ENCODE results near the gene LYRM4. TPM values are rescaled to one million over a fixed set of nuclear protein-coding genes. Genes with fewer than 3 reads are reported as not detected.

Gene LYRM4
- total and polyA plus RNA-seq, 9 of the 15 experiments (the other 6 are each of a cell fraction or from before 2014, with no cell fraction given), result 24.2 to 69.4 (median 41.8) TPM

DNA sequence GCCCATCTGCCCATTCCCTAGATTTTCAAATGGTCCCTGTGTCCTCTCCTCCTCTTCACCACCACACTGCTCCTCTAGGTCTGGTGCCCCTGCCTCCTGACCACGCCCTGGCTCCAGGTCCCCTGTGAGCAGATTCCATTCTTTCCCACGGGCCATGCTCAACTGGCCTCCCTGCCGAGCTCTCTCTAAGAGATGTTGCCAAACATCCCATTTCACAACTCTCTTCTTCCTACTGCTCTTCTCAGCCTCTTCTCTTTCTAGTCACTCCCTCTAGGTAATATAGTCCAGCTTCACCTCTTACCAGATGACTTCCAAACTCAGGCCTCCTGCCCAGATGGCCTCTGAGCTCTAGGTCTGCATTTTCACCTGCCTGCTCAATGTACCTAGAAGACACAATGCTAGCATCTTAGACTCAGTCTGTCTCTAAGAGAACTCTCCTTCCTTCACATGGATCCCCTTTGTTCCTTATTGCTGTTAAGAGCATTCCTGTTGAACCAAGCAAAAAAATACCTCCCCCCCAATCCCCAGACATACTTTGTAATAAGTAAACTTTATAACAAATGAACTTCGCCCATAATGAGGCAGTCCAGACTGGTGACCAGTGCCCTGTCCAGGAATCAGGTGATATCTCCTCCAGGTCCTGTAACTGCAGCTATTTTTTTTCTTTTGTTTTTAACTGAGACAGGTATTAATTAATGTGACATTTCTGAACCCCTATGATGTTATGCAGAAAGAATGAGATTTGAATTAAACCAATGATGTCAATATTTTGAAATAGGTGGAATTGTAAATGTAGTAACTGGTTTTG, 79.0 kb downstream of the LYRM4 start:
- no TSS peak for BruUV-seq (replicated peaks)
- FAIRE-seq (no peak), DNase-seq (ENCODE audit: extremely low read depth in 1 of 4, low spot score in 3 of 4) (no peak), ATAC-seq (no peak)
- Histone ChIP-seq H3K4me3 (no peak overlapping the region), H3K9me1 (ENCODE audit: control insufficient read depth, insufficient read depth, low read length) (no peaks in the 10 kb centered on the region), H3K27me3 (ENCODE audit: control insufficient read depth in 2 of 2, insufficient read depth in 2 of 2, low read length in 2 of 2) (no peaks in the 10 kb centered on the region), H3K9me3 (replicated peaks; ENCODE audit: control insufficient read depth, insufficient read depth, low read depth, low read length) (no peaks in the 10 kb centered on the region), H4K20me1 (replicated peaks; ENCODE audit: control insufficient read depth, insufficient read depth, low read length) (peaks cover 10% of the 10 kb centered on the region), H3K4me1 (replicated peaks in 1 of 2; ENCODE audit: control insufficient read depth in 2 of 2, insufficient read depth in 2 of 2, low read length in 2 of 2) (peaks cover 0 to 5% of the 10 kb centered on the region in 2 experiments; a peak in 2 of 5 replicates), H3K79me2 (ENCODE audit: control insufficient read depth, insufficient read depth, low read length) (no peaks in the 10 kb centered on the region), H3K4me2 (ENCODE audit: insufficient read depth, low read length) (no peak overlapping the region), H3K36me3 (ENCODE audit: control insufficient read depth, insufficient read depth, low read length) (no peaks in the 10 kb centered on the region; the same call in 2 of the 3 replicates), H2AFZ (ENCODE audit: low read depth, low read length) (no peak overlapping the region), H3K9ac (ENCODE audit: insufficient read depth in 1 of 2, low read depth in 2 of 2, low read length in 2 of 2) (no peak overlapping the region), H3K27ac (ENCODE audit: extremely low read depth, low read depth, low read length) (no peak overlapping the region)
- in situ Hi-C loops (cut with MboI) (no loop called here), intact Hi-C loops (cut with micrococcal nuclease) (no loop called here)
- ChIA-PET POLR2A (interaction anchor here (0.8 kb wide), 1 partner anchor 49 kb away, joined by 3 read pairs; no protein-coding TSS in a partner anchor), CTCF (ENCODE audit: low intra/inter-chr PET ratio) (no interaction called here)
- 65% methylated on average over 4 of the region's 4 CpGs for WGBS (ENCODE audit: insufficient coverage, low coverage, missing lambda C conversion rate)
- TF ChIP-seq NCOR1 (IDR thresholded peaks at IDR 0.05), result no peak
- TF ChIP-seq, protein P1, sequence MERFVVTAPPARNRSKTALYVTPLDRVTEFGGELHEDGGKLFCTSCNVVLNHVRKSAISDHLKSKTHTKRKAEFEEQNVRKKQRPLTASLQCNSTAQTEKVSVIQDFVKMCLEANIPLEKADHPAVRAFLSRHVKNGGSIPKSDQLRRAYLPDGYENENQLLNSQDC (CRISPR knock-in tag; IDR thresholded peaks at IDR 0.05), result no peak
- TF ChIP-seq DDX20 (tag; IDR thresholded peaks at IDR 0.05; ENCODE audit: low read depth), result no peak

DNA sequence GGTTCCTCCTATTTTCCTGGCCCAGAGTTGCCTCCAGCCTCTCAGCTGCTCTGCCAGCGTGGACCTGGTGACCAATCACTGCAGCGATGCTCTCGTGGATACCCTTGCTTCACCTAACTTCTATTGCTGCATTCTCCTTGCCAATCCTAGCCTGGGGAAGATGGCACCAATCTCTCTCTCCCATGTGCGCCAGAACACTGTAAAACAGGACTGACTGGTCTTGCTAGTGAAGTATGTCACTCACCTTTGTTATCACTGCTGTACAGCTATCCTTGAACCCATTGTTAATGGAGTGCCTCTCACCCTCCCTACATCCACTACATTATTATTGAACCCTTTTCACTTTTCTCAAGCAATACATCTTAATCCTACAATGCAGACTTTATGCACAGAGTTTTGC, 80.1 kb downstream of the LYRM4 start:
- in situ Hi-C loops (cut with MboI) (no loop called here), intact Hi-C loops (cut with micrococcal nuclease) (no loop called here)
- ChIA-PET CTCF (ENCODE audit: low intra/inter-chr PET ratio) (no interaction called here), POLR2A (interaction anchor here (0.6 to 1.5 kb wide), 3 partner anchors 11 to 55 kb away, joined by 3 to 4 read pairs (median 3); no protein-coding TSS in a partner anchor)
- no peak overlapping the region for H3K27ac ChIP-seq (ENCODE audit: extremely low read depth, low read depth, low read length)
- no peaks in the 10 kb centered on the region for H3K9me1 ChIP-seq (ENCODE audit: control insufficient read depth, insufficient read depth, low read length)
- 88% methylated on average over 4 of the region's 4 CpGs for WGBS (ENCODE audit: insufficient coverage, low coverage, missing lambda C conversion rate)
- FAIRE-seq, result no peak
- no peaks in the 10 kb centered on the region for H3K9me3 ChIP-seq (replicated peaks; ENCODE audit: control insufficient read depth, insufficient read depth, low read depth, low read length)
- H3K4me1 ChIP-seq (replicated peaks in 1 of 2; ENCODE audit: control insufficient read depth in 2 of 2, insufficient read depth in 2 of 2, low read length in 2 of 2), result peaks cover 0 to 5% of the 10 kb centered on the region in 2 experiments; a peak in 2 of 5 replicates
- no peak for DNase-seq (ENCODE audit: extremely low read depth in 1 of 4, low spot score in 3 of 4)
- no peak overlapping the region for H3K4me2 ChIP-seq (ENCODE audit: insufficient read depth, low read length)
- H3K27me3 ChIP-seq (ENCODE audit: control insufficient read depth in 2 of 2, insufficient read depth in 2 of 2, low read length in 2 of 2), result no peaks in the 10 kb centered on the region
- BruUV-seq (replicated peaks), result no TSS peak
- no peak for ATAC-seq
- H3K36me3 ChIP-seq (ENCODE audit: control insufficient read depth, insufficient read depth, low read length), result peaks cover 2% of the 10 kb centered on the region; the same call in 1 of the 3 replicates
- H4K20me1 ChIP-seq (replicated peaks; ENCODE audit: control insufficient read depth, insufficient read depth, low read length), result peaks cover 10% of the 10 kb centered on the region
- H3K9ac ChIP-seq (ENCODE audit: insufficient read depth in 1 of 2, low read depth in 2 of 2, low read length in 2 of 2), result no peak overlapping the region
- no peak overlapping the region for H3K4me3 ChIP-seq
- H2AFZ ChIP-seq (ENCODE audit: low read depth, low read length), result no peak overlapping the region
- no peaks in the 10 kb centered on the region for H3K79me2 ChIP-seq (ENCODE audit: control insufficient read depth, insufficient read depth, low read length)
- TF ChIP-seq EGR1 (conservative IDR thresholded peaks at IDR 0.05) (no peak), POLR2AphosphoS5 (IDR thresholded peaks at IDR 0.05; ENCODE audit: control insufficient read depth, insufficient read depth, low read depth, low read length) (no peak)
- TF ChIP-seq, protein P2, sequence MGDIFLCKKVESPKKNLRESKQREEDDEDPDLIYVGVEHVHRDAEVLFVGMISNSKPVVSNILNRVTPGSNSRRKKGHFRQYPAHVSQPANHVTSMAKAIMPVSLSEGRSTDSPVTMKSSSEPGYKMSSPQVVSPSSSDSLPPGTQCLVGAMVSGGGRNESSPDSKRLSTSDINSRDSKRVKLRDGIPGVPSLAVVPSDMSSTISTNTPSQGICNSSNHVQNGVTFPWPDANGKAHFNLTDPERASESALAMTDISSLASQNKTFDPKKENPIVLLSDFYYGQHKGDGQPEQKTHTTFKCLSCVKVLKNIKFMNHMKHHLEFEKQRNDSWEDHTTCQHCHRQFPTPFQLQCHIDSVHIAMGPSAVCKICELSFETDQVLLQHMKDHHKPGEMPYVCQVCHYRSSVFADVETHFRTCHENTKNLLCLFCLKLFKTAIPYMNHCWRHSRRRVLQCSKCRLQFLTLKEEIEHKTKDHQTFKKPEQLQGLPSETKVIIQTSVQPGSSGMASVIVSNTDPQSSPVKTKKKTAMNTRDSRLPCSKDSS (IDR thresholded peaks at IDR 0.05; ENCODE audit: low read depth, partially characterized antibody), result no peak

All from K562 (cell line).